GM12892 (cell line): ENCODE data around the gene CD40.

Source experiments
- POLR2A ChIP-seq: IDR thresholded peaks from 2 replicates; pipeline ENCODE4 v1.6.1; 2011; ENCODE audit warnings: low read depth, low read length, control low read depth
- POLR2AphosphoS5 ChIP-seq: IDR thresholded peaks from 2 replicates; pipeline ENCODE4 v1.6.1; 2011; ENCODE audit warnings: low read depth, low read length, control low read depth
- TAF1 ChIP-seq: IDR thresholded peaks from 2 replicates; pipeline ENCODE4 v1.6.1; 2011; ENCODE audit warnings: low read depth, mild to moderate bottlenecking, control low read depth, low read length, borderline replicate concordance

DNA sequence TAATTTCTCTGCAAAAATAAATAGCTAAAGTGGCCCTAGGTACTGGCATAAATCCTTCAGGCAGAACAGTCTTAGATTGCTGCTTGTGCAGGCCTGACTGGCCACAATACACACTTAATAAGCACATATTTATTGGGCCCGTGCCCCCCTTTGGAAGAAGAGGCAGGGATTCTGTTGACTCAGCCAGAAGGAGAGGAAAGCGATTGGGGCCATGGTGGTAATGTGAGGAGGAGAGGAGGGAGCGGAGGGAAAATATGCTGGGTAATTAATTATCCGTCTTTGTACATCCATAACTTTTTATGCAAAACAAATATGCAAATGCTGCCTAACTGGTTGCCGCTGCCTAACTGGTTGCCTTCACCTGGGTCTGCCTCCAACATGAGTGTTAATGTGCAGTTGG, 36.2 kb downstream of the CD40 start:
- TF ChIP-seq POLR2A (no peak), POLR2AphosphoS5 (no peak), TAF1 (no peak)
